Calu3 (cell line): Measurements from ENCODE around the gene RDH5. TPM values are rescaled to one million over a fixed set of nuclear protein-coding genes. Genes with fewer than 3 reads are reported as not detected.
A peak's percentile ranks its signal among the peaks of the same experiment; 100 is the strongest.

Source experiments
- BruUV-seq: library from RNA; stranded (reverse); fragments of 400-500 nt; replicated peaks from 2 replicates; lab custom pipeline; 2021; lab: Mats Ljungman, UMichigan
- CTCF ChIA-PET: fragments of 300-600 bp; sonication (Branson Sonifier 250); formaldehyde crosslinking; loops from one replicate; lab custom pipeline; 2022; ENCODE audit warnings: antibody characterized with exemption; lab: Charles Lee
- DNase-seq: peaks from one replicate; pipeline ENCODE4 v3.0.0; 2022
- H3K27ac Mint-ChIP-seq: one replicate; pipeline ENCODE4 v1.8.0; 2022; ENCODE audit warnings: mixed read lengths; ENCODE audit not compliant: unreplicated experiment
- H3K27me3 Mint-ChIP-seq: one replicate; pipeline ENCODE4 v1.8.0; 2022; ENCODE audit warnings: mixed read lengths; ENCODE audit not compliant: unreplicated experiment
- H3K36me3 Mint-ChIP-seq: one replicate; pipeline ENCODE4 v1.8.0; 2022; ENCODE audit warnings: mild to moderate bottlenecking, moderate library complexity, mixed read lengths; ENCODE audit not compliant: insufficient read depth, unreplicated experiment
- H3K4me1 Mint-ChIP-seq: one replicate; pipeline ENCODE4 v1.8.0; 2022; ENCODE audit warnings: mild to moderate bottlenecking, low read depth, mixed read lengths; ENCODE audit not compliant: unreplicated experiment
- H3K4me3 Mint-ChIP-seq: one replicate; pipeline ENCODE4 v1.8.0; 2022; ENCODE audit warnings: mild to moderate bottlenecking, low read depth, moderate library complexity, mixed read lengths; ENCODE audit not compliant: unreplicated experiment
- H3K9me3 Mint-ChIP-seq: one replicate; pipeline ENCODE4 v1.8.0; 2022; ENCODE audit warnings: low read depth, mixed read lengths; ENCODE audit not compliant: unreplicated experiment
- CTCF ChIP-seq: fragments of 200-600 bp; IDR thresholded peaks from one replicate; pipeline ENCODE4 v1.8.0; 2022; ENCODE audit warnings: antibody characterized with exemption; ENCODE audit not compliant: unreplicated experiment
- intact Hi-C: fragments of 100-400 bp; cut with micrococcal nuclease; formaldehyde crosslinking; loops from one replicate; pipeline ENCODE4 v1.10.0; 2022; ENCODE audit not compliant: unreplicated experiment
- total RNA-seq: library from RNA; stranded (reverse); gene quantifications from 2 replicates; pipeline ENCODE4 v1.2.3, GENCODE V29; 2022

Gene RDH5
- total RNA-seq, 1 experiment from 2014 or later = 11.2 TPM

DNA sequence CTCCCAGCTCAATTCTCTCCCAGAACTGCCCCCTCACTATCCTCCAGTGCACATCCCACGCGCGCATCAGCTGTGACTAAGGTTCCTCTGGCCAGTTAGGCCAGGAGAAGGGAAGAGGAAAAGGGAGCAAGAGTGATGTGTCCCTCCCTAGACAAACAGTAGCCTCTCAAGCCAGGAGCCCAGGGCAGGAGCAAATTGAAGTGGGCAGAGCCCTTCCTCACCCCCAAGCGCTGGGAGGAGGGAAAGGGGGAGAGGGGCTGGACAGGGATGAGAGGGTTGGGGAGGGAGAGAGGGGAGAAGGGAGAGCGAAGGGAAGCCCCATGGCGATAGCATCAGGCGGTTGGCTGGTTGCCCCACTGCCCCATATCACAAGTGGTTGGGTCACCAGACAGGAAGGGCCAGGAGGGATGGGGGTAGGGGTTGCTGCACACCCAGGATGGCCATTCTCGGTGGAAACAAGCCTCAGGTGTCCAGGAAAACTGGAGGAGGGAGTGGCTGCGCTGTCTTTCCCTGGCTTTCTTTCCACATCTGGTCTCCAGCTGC is 7.5 kb downstream of the RDH5 start:
- Mint-ChIP-seq H3K36me3 (peaks cover 76% of the 10 kb centered on the region), H3K27ac (peak overlapping the region; percentile 93), H3K27me3 (no peaks in the 10 kb centered on the region), H3K9me3 (no peaks in the 10 kb centered on the region), H3K4me3 (peak overlapping the region; percentile 80), H3K4me1 (peaks cover 41% of the 10 kb centered on the region)
- DNase-seq = peak; percentile 52
- TSS peak; percentile 35 for BruUV-seq
- intact Hi-C loops = no loop called here
- no peak for TF ChIP-seq CTCF
- CTCF ChIA-PET = interaction anchor here (0.8 kb wide), 1 partner anchor 46 kb away, joined by 3 read pairs; a partner anchor contains a TSS

DNA sequence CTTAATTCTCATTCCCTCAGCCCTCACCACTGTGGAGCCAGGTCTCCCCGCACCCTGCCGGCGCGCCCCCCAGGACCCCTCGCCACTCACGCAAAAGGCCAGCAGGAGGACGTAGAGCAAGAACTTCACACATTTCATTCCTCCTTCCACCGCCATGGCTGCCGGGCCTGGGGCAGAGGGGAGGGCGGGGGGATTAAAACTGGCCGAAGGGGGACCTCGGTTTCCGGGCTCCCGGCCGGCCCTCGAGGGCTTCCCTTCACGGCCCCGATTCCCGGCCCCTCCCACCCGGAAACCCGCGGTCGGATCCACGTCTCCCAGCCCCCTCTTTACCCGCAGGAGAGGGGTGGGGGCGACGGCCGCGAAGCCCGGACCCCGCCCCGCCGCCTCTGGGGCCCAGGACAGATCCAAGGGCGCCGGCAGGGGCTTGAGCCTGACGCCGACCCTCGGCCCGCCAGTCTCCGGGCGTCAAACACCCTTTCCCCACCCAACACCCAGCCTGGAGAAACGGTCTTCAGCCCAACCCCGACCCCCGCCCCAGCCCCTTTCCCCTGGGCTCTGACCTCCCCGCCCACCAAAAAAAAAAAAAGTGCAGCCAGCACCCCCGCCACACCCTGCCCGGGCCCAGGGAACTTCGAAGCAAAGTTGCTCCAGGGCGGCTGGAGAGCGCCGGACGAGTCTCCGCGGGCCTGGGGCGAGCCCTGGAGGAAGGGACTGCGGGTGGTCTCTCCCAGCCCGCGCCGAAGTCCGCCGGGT is 8.2 kb downstream of the RDH5 start:
- H3K4me1 Mint-ChIP-seq = peaks cover 41% of the 10 kb centered on the region
- H3K36me3 Mint-ChIP-seq = peaks cover 71% of the 10 kb centered on the region
- no peak for TF ChIP-seq CTCF
- BruUV-seq = no TSS peak
- H3K27ac Mint-ChIP-seq = peak overlapping the region; percentile 93
- no peaks in the 10 kb centered on the region for H3K9me3 Mint-ChIP-seq
- DNase-seq = peak; percentile 79
- no peaks in the 10 kb centered on the region for H3K27me3 Mint-ChIP-seq
- intact Hi-C loops = no loop called here
- CTCF ChIA-PET = interaction anchor here (0.6 to 2.6 kb wide), 6 partner anchors 8 to 245 kb away, joined by 3 to 33 read pairs (median 11); partner anchors contain the start of genes DNAJC14, RAB5B and RDH5
- peak overlapping the region; percentile 80 for H3K4me3 Mint-ChIP-seq

- Mint-ChIP-seq H3K4me1 (peaks cover 35% of the 10 kb centered on the region), H3K36me3 (peaks cover 64% of the 10 kb centered on the region), H3K27me3 (no peaks in the 10 kb centered on the region), H3K4me3 (peak within 1 kb of the TSS; percentile 80), H3K9me3 (no peaks in the 10 kb centered on the region), H3K27ac (peak within 1 kb of the TSS; percentile 93)
- no TSS peak for BruUV-seq
- CTCF ChIA-PET = interaction anchor here (0.6 to 2.6 kb wide), 11 partner anchors 9 to 1450 kb away, joined by 3 to 33 read pairs (median 3); partner anchors contain the start of genes CBX5, DNAJC14, RAB5B and RDH5
- intact Hi-C loops = no loop called here
- peak; percentile 93 for DNase-seq
- no peak for TF ChIP-seq CTCF
Measured at GRCh38 chr12:55728939-55729818, 9.0 kb downstream of the RDH5 start, which contains the start of gene CD63. CD63 (minus strand) TSS chr12:55729009; CDS start chr12:55728341, 668 bp downstream.
